ENCODE measurements around the gene OSBPL9.
"Not testable (repeated sequence)": the region's sequence is repeated elsewhere in the genome, so short reads cannot be mapped to it uniquely, and the experiment has no call there.

Gene OSBPL9

GRCh38 chr1:51641096-51641495, 24.2 kb downstream of the OSBPL9 start:
- DNase-seq = no peak

- no peak for DNase-seq
These were observed 25.8 kb downstream of the OSBPL9 start for GRCh38 chr1:51642739-51643142.

GRCh38 chr1:51643362-51643761, 26.5 kb downstream of the OSBPL9 start:
- no peak for DNase-seq

- DNase-seq = no peak
These were observed 27.1 kb downstream of the OSBPL9 start for GRCh38 chr1:51644020-51644419.

- no peak for DNase-seq
These were observed 27.8 kb downstream of the OSBPL9 start for GRCh38 chr1:51644533-51645197.

GRCh38 chr1:51646592-51646991, 29.7 kb downstream of the OSBPL9 start:
- not testable (repeated sequence) for DNase-seq

- peak; percentile 94 for DNase-seq
These were observed 31.6 kb downstream of the OSBPL9 start for GRCh38 chr1:51648180-51649109.

- DNase-seq = no peak
These were observed 32.8 kb downstream of the OSBPL9 start for GRCh38 chr1:51649593-51650091.

GRCh38 chr1:51650198-51650597, 33.3 kb downstream of the OSBPL9 start:
- no peak for DNase-seq

- no peak for DNase-seq
These were observed 34.7 kb downstream of the OSBPL9 start for GRCh38 chr1:51651552-51651942.

GRCh38 chr1:51652599-51652998, 35.7 kb downstream of the OSBPL9 start:
- no peak for DNase-seq

GRCh38 chr1:51653127-51653526, 36.2 kb downstream of the OSBPL9 start:
- DNase-seq = no peak

- no peak for DNase-seq
These were observed 37.1 kb downstream of the OSBPL9 start for GRCh38 chr1:51654000-51654399.

- DNase-seq = no peak
These were observed 39.5 kb downstream of the OSBPL9 start for GRCh38 chr1:51656374-51656773.

GRCh38 chr1:51660580-51660979, 43.7 kb downstream of the OSBPL9 start:
- no peak for DNase-seq

GRCh38 chr1:51661081-51661518, 44.2 kb downstream of the OSBPL9 start:
- no peak for DNase-seq

GRCh38 chr1:51663105-51663504, 46.2 kb downstream of the OSBPL9 start:
- DNase-seq = no peak

GRCh38 chr1:51663721-51664120, 46.8 kb downstream of the OSBPL9 start:
- no peak for DNase-seq

- no peak for DNase-seq
These were observed 47.7 kb downstream of the OSBPL9 start for GRCh38 chr1:51664421-51665240.

- no peak for DNase-seq
These were observed 49.6 kb downstream of the OSBPL9 start for GRCh38 chr1:51666478-51666877.

GRCh38 chr1:51667561-51667960, 50.7 kb downstream of the OSBPL9 start:
- DNase-seq = no peak

GRCh38 chr1:51669272-51669671, 52.4 kb downstream of the OSBPL9 start:
- no peak for DNase-seq

- no peak for DNase-seq
These were observed 52.9 kb downstream of the OSBPL9 start for GRCh38 chr1:51669816-51670215.

All from NCI-H2227 treated with DMSO at 0.1 percent for 48 hours (cell line).